HG02642 (cell line): ENCODE measurements around the gene PLK5.

Source experiments
- ATAC-seq: cut with Tn5 transposase; IDR thresholded peaks from one replicate; pipeline ENCODE4 v1.9.1; 2021; ENCODE audit warnings: mild to moderate bottlenecking; ENCODE audit not compliant: unreplicated experiment, poor library complexity

The PLK5 gene

GRCh38 chr19:1572795-1573194 is 48.9 kb downstream of the PLK5 start:
- no peak for ATAC-seq

- no peak for ATAC-seq
Observed at GRCh38 chr19:1574354-1575136, 50.7 kb downstream of the PLK5 start.

- no peak for ATAC-seq
Observed at GRCh38 chr19:1575323-1576241, 51.7 kb downstream of the PLK5 start.

GRCh38 chr19:1576242-1577089 is 52.6 kb downstream of the PLK5 start:
- no peak for ATAC-seq

GRCh38 chr19:1577090-1577928 is 53.4 kb downstream of the PLK5 start:
- ATAC-seq: no peak

GRCh38 chr19:1577929-1578618 is 54.2 kb downstream of the PLK5 start:
- no peak for ATAC-seq

- no peak for ATAC-seq
Observed at GRCh38 chr19:1579222-1579621, 55.3 kb downstream of the PLK5 start.

- no peak for ATAC-seq
Observed at GRCh38 chr19:1580382-1580781, 56.5 kb downstream of the PLK5 start.

- ATAC-seq: no peak
Observed at GRCh38 chr19:1580957-1581356, 57.1 kb downstream of the PLK5 start.

GRCh38 chr19:1582201-1582600 is 58.3 kb downstream of the PLK5 start:
- ATAC-seq: no peak

- ATAC-seq: no peak
Observed at GRCh38 chr19:1584500-1585242, 60.8 kb downstream of the PLK5 start.

- ATAC-seq: no peak
Observed at GRCh38 chr19:1585243-1585580, 61.3 kb downstream of the PLK5 start.
